ENCODE data around the gene AKNA. TPM values are rescaled to one million over a fixed set of nuclear protein-coding genes. Genes with fewer than 3 reads are reported as not detected.

AKNA gene
- total RNA-seq, 1 donor = 11.2 TPM

DNA sequence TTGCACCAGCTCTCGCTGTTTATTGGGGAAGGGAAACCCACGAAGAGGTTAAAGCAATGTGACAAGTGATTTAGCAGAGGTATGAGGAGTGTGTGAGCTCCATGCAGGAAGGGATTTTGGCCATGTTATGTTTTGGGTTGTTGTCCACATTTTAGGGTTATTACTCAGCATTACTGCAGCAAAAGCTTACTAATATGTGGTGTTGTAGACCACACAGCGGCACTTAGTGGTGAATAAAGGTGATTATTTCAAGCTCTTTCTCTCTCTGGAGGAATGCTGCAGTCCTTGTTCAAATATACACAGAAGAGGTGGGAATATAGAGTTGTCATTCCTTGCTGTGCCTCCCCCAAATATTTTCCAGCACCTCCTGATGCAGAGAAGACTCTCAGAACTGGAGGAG lies 29.7 kb upstream of the AKNA start:
- no peak overlapping the region for H3K4me3 ChIP-seq (ENCODE audit: low read depth, low read length)
- TF ChIP-seq CTCF (IDR thresholded peaks at IDR 0.05; ENCODE audit: insufficient read depth, low read depth, low read length) = peak; percentile 17
- peak; percentile 39 for DNase-seq (ENCODE audit: low read depth)

DNA sequence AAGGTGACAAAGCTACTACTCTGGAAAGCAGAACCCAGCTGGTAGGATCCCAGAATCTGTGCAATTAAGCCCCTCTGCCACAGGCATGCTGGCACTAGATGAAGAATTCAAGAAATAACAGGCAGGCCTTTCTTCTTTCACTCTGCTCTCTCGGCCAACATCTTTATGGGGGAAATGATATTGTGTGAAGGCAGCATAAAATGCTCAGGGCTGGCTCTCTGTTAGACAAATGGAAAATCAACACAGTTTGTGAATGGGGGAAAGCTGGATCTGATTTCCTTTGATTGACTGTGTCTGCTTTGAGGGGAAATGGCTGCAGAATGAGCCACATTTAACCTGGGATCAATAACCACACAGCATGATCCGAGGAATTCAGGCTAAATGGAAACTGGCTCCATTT lies 29.1 kb upstream of the AKNA start:
- no peak overlapping the region for H3K4me3 ChIP-seq (ENCODE audit: low read depth, low read length)
- no peak for DNase-seq (ENCODE audit: low read depth)
- TF ChIP-seq CTCF (IDR thresholded peaks at IDR 0.05; ENCODE audit: insufficient read depth, low read depth, low read length) = no peak

- peak; percentile 16 for DNase-seq (ENCODE audit: low read depth)
- H3K4me3 ChIP-seq (ENCODE audit: low read depth, low read length) = no peak overlapping the region
- no peak for TF ChIP-seq CTCF (IDR thresholded peaks at IDR 0.05; ENCODE audit: insufficient read depth, low read depth, low read length)
Measured at GRCh38 chr9:114416290-114416689, 28.5 kb upstream of the AKNA start.

DNA sequence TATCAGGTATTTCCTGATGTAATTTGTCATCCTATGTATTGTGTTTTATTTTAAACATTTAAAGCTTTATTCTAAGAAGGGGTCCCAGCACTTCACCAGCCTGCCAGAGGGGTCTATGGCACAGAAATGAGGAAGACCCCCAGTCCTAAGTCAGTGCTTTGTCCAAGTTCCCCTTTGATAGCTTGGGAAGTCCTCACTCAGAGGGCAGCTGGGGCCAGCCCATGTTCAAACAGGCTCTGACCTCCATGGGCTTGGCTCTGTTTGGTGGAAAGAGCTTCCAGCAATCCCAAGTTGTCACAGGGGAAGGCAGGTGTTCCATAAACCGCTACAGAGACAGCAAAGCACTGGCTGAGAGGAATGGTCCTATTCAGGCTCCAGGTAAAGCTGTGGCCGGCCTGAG lies 26.6 kb upstream of the AKNA start:
- H3K4me3 ChIP-seq (ENCODE audit: low read depth, low read length) = no peak overlapping the region
- no peak for DNase-seq (ENCODE audit: low read depth)
- no peak for TF ChIP-seq CTCF (IDR thresholded peaks at IDR 0.05; ENCODE audit: insufficient read depth, low read depth, low read length)

DNA sequence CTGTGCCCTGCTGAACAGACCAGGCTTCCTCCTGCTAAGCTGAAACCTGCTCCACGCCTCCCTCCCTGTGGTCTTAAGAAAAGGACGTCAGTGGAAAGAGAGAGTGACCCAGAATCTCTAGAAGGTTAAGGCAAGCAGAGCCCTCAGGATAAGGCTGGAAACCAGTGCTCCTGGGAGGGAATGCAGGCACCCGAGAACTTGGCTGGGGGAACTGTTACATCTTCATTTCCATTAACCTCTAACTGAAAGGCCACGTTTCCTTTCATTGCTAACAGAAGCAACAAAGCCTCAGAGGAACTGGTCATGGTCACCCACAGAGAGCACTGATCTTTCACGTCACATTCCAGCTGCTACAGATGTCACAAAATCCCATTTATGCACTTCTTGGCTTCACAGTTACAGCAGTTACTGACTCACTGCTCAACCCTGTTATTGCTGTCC lies 26.1 kb upstream of the AKNA start:
- DNase-seq (ENCODE audit: low read depth) = peak; percentile 78
- no peak for TF ChIP-seq CTCF (IDR thresholded peaks at IDR 0.05; ENCODE audit: insufficient read depth, low read depth, low read length)
- H3K4me3 ChIP-seq (ENCODE audit: low read depth, low read length) = no peak overlapping the region

GRCh38 chr9:114412048-114412683 lies 24.4 kb upstream of the AKNA start:
- no peak for TF ChIP-seq CTCF (IDR thresholded peaks at IDR 0.05; ENCODE audit: insufficient read depth, low read depth, low read length)
- no peak for DNase-seq (ENCODE audit: low read depth)

GRCh38 chr9:114411452-114411851 lies 23.7 kb upstream of the AKNA start:
- no peak for DNase-seq (ENCODE audit: low read depth)
- TF ChIP-seq CTCF (IDR thresholded peaks at IDR 0.05; ENCODE audit: insufficient read depth, low read depth, low read length) = no peak
- H3K4me3 ChIP-seq (ENCODE audit: low read depth, low read length) = no peak overlapping the region

More at GRCh38 chr9:114412048-114412683, 24.4 kb upstream of the AKNA start:
- no peak overlapping the region for H3K4me3 ChIP-seq (ENCODE audit: low read depth, low read length)

Measured in fibroblast of villous mesenchyme (primary cell).